Loucy (cell line): ENCODE data around the gene IL17RD.

Experiments used
- H2AFZ ChIP-seq: fragments of 200-600 bp; sonication (generic); 2 replicates; pipeline ENCODE4 v1.6.0; 2016; ENCODE audit warnings: antibody characterized with exemption, mild to moderate bottlenecking, low read length, moderate library complexity
- H3F3A ChIP-seq: fragments of 200-600 bp; 2 replicates; pipeline ENCODE4 v1.6.0; 2016; ENCODE audit warnings: antibody characterized with exemption, low read depth, mild to moderate bottlenecking
- H3K27me3 ChIP-seq: fragments of 200-600 bp; sonication (generic); 2 replicates; pipeline ENCODE4 v1.6.1; 2014; ENCODE audit warnings: low read length, mild to moderate bottlenecking; ENCODE audit not compliant: insufficient read depth, poor library complexity, severe bottlenecking
- H3K36me3 ChIP-seq: fragments of 200-600 bp; sonication (generic); 2 replicates; pipeline ENCODE4 v1.6.1; 2016; ENCODE audit warnings: low read length; ENCODE audit not compliant: insufficient read depth
- H3K4me1 ChIP-seq: fragments of 200-600 bp; sonication (generic); 2 replicates; pipeline ENCODE4 v1.5.1; 2014; ENCODE audit warnings: low read length, mild to moderate bottlenecking; ENCODE audit not compliant: insufficient read depth, poor library complexity, severe bottlenecking
- H3K4me2 ChIP-seq: fragments of 200-600 bp; sonication (generic); 2 replicates; pipeline ENCODE4 v1.6.0; 2014; ENCODE audit warnings: antibody characterized with exemption, low read length, low read depth, mild to moderate bottlenecking; ENCODE audit not compliant: poor library complexity, severe bottlenecking
- H3K4me3 ChIP-seq: fragments of 200-600 bp; sonication (generic); 2 replicates; pipeline ENCODE4 v1.5.1; 2014; ENCODE audit warnings: low read length, mild to moderate bottlenecking, mixed read lengths; ENCODE audit not compliant: poor library complexity, severe bottlenecking
- H3K79me2 ChIP-seq: fragments of 200-600 bp; sonication (generic); 2 replicates; pipeline ENCODE4 v1.6.1; 2014; ENCODE audit warnings: low read length; ENCODE audit not compliant: insufficient read depth
- H3K9ac ChIP-seq: fragments of 200-600 bp; sonication (generic); 2 replicates; pipeline ENCODE4 v1.6.0; 2014; ENCODE audit warnings: mild to moderate bottlenecking, low read depth, low read length, moderate library complexity; ENCODE audit not compliant: poor library complexity, severe bottlenecking
- H3K9me2 ChIP-seq: fragments of 200-600 bp; sonication (generic); replicated peaks from 2 replicates; pipeline ENCODE4 v1.6.1; 2016; ENCODE audit warnings: low read depth, low read length, mixed read lengths
- H3K9me3 ChIP-seq: fragments of 200-600 bp; sonication (generic); 2 replicates; pipeline ENCODE4 v1.6.1; 2014; ENCODE audit warnings: mild to moderate bottlenecking, antibody characterized with exemption, low read length, low read depth; ENCODE audit not compliant: insufficient read depth
- H4K20me1 ChIP-seq: fragments of 200-600 bp; sonication (generic); 2 replicates; pipeline ENCODE4 v1.6.0; 2014; ENCODE audit warnings: antibody characterized with exemption, low read length, mild to moderate bottlenecking; ENCODE audit not compliant: insufficient read depth, poor library complexity, severe bottlenecking
- EZH2phosphoT487 ChIP-seq: fragments of 200-600 bp; IDR thresholded peaks from 2 replicates; pipeline ENCODE4 v1.6.1; 2018; ENCODE audit warnings: antibody characterized with exemption, mild to moderate bottlenecking, moderate library complexity, borderline replicate concordance
- TF ChIP-seq, protein P1 (sequence below): fragments of 200-600 bp; sonication (generic); conservative IDR thresholded peaks from 2 replicates; pipeline ENCODE4 v1.5.1; 2014; ENCODE audit warnings: mild to moderate bottlenecking, antibody characterized with exemption, low read length

IL17RD gene

GRCh38 chr3:57133157-57133556 lies 32.0 kb downstream of the IL17RD start:
- no peaks in the 10 kb centered on the region for H4K20me1 ChIP-seq
- no peaks in the 10 kb centered on the region for H3K9me2 ChIP-seq
- H3K4me3 ChIP-seq, result no peak overlapping the region
- no peak overlapping the region for H3K9ac ChIP-seq
- H2AFZ ChIP-seq, result no peak overlapping the region
- TF ChIP-seq EZH2phosphoT487, result no peak
- TF ChIP-seq, protein P1, sequence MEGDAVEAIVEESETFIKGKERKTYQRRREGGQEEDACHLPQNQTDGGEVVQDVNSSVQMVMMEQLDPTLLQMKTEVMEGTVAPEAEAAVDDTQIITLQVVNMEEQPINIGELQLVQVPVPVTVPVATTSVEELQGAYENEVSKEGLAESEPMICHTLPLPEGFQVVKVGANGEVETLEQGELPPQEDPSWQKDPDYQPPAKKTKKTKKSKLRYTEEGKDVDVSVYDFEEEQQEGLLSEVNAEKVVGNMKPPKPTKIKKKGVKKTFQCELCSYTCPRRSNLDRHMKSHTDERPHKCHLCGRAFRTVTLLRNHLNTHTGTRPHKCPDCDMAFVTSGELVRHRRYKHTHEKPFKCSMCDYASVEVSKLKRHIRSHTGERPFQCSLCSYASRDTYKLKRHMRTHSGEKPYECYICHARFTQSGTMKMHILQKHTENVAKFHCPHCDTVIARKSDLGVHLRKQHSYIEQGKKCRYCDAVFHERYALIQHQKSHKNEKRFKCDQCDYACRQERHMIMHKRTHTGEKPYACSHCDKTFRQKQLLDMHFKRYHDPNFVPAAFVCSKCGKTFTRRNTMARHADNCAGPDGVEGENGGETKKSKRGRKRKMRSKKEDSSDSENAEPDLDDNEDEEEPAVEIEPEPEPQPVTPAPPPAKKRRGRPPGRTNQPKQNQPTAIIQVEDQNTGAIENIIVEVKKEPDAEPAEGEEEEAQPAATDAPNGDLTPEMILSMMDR, result no peak
- no peaks in the 10 kb centered on the region for H3F3A ChIP-seq
- no peaks in the 10 kb centered on the region for H3K9me3 ChIP-seq
- no peak overlapping the region for H3K4me2 ChIP-seq
- no peaks in the 10 kb centered on the region for H3K27me3 ChIP-seq
- H3K4me1 ChIP-seq, result peaks cover 24% of the 10 kb centered on the region
- no peaks in the 10 kb centered on the region for H3K36me3 ChIP-seq
- no peaks in the 10 kb centered on the region for H3K79me2 ChIP-seq

DNA sequence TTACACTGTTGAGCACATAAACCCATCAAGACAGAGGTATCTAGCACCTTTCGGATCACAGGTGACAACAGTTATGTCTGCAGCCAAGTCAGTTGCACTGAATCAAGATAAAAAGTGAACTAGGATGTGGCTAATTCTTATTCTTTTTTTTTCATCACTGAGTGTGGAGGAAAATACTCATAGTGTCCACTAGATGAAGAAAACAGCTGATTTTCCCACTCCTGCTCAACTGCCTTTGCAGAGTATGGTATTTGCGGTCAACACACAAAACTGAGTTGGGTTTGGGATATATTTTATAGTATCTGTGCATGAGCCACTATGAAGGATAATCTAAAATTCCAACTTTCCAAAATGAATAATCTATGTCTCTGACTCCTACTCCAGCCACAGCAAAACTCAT lies 32.5 kb downstream of the IL17RD start:
- peaks cover 24% of the 10 kb centered on the region for H3K4me1 ChIP-seq
- H3K36me3 ChIP-seq, result no peaks in the 10 kb centered on the region
- TF ChIP-seq, protein P1, result peak; percentile 39
- no peak for TF ChIP-seq EZH2phosphoT487
- no peak overlapping the region for H2AFZ ChIP-seq
- no peaks in the 10 kb centered on the region for H3K27me3 ChIP-seq
- H3K9ac ChIP-seq, result no peak overlapping the region
- H3F3A ChIP-seq, result no peaks in the 10 kb centered on the region
- H3K9me3 ChIP-seq, result no peaks in the 10 kb centered on the region
- no peaks in the 10 kb centered on the region for H4K20me1 ChIP-seq
- no peaks in the 10 kb centered on the region for H3K9me2 ChIP-seq
- H3K4me2 ChIP-seq, result no peak overlapping the region
- no peaks in the 10 kb centered on the region for H3K79me2 ChIP-seq
- no peak overlapping the region for H3K4me3 ChIP-seq

DNA sequence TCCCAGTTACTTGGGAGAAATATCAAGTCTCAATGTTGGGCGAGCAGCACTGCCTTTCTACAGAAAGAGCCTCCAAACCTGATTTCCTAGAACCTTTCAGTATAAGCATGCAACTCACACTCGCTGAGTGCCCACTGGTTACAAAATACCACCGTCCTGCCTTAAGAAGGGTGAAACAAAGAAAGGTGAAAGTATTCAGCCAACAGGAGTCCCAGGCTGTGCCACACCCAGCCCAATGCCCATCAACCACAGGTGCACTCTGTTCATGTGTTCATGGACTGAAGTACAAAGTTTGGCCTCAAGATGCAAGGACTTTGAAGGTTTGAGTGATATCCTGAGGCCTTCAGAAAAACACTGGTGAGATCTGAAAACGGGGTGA lies 34.0 kb downstream of the IL17RD start:
- no peak overlapping the region for H3K4me2 ChIP-seq

More for the DNA sequence above, 34.0 kb downstream of the IL17RD start:
- no peak overlapping the region for H3K9ac ChIP-seq
- H3K9me3 ChIP-seq, result no peaks in the 10 kb centered on the region
- no peak overlapping the region for H2AFZ ChIP-seq
- H3K4me3 ChIP-seq, result no peak overlapping the region
- no peaks in the 10 kb centered on the region for H3K9me2 ChIP-seq
- H3F3A ChIP-seq, result no peaks in the 10 kb centered on the region
- H3K79me2 ChIP-seq, result no peaks in the 10 kb centered on the region
- H4K20me1 ChIP-seq, result no peaks in the 10 kb centered on the region
- H3K27me3 ChIP-seq, result no peaks in the 10 kb centered on the region
- peaks cover 24% of the 10 kb centered on the region for H3K4me1 ChIP-seq
- H3K36me3 ChIP-seq, result no peaks in the 10 kb centered on the region
- no peak for TF ChIP-seq EZH2phosphoT487
- TF ChIP-seq, protein P1, result no peak
